Vagina (tissue), 2 donors: ENCODE results near the gene SSB.

Source experiments
- CTCF ChIP-seq, 3 experiments: fragments of 450-650 bp in 2 of 3; fragments of 200-600 bp in 1 of 3; sonication (generic) in 1 of 3; IDR thresholded peaks; one replicate each; pipeline ENCODE4 v1.5.1; 2017 to 2019; ENCODE audit warnings: antibody characterized with exemption in 3 of 3, mild to moderate bottlenecking in 2 of 3, moderate library complexity in 2 of 3
- POLR2A ChIP-seq, 2 donors: fragments of 450-650 bp; IDR thresholded peaks; one replicate each; pipeline ENCODE4 v1.6.1; 2017; ENCODE audit warnings: antibody characterized with exemption in 2 of 2, mild to moderate bottlenecking in 2 of 2, moderate library complexity in 2 of 2

- TF ChIP-seq CTCF (IDR thresholded peaks at IDR 0.05) (no peak), POLR2A (IDR thresholded peaks at IDR 0.05) (no peak)
Observed at GRCh38 chr2:169771021-169771420, 27.6 kb upstream of the SSB start.
